COLO829 (cell line): Measurements from ENCODE around the gene NEAT1.

Experiments used
- DNase-seq: peaks from one replicate; pipeline ENCODE4 v3.0.0; 2012; ENCODE audit warnings: low spot score

NEAT1 gene

DNA sequence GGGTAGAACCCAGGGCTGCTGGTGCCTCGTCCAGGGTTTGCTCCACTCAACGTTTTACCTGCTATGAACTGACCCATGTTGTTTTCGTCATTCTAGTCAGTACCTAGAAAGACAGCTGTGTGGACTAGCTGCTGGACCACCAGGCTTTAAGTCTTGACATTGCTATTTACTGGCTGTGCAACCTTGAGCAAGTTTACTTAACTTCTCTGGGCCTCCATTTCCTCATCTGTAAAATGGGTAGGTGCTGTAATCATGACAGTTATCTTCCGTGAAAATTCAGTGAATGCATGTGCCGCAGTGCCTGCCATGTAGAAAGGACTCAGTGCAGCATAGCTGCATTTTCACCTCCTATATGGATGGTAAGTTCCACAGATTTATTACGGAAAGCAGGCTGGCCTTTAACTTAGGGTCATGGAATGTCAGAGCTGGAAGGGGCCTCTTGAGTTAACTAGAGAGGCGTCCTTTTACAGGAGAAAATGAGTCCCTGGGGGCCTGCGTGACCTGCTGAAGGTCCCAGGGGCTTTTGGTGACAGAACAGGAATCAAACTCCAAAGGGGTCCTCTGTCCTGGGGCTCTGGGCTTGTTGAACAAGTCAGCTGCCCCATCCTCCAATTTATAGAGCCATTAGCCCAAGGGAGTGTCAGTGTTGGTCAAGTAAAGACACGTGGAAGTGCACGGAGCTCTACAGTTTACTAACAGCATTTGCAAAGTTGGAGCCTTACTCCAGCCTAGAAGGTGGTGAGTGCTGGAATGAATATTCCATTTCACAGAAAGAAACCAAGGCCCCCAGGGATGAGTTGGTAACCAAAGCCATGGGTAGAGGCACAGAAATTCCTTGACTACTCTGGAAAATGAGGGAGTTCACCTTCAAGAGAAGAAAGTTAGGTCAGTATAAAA is 64.2 kb downstream of the NEAT1 start:
- no peak for DNase-seq

DNA sequence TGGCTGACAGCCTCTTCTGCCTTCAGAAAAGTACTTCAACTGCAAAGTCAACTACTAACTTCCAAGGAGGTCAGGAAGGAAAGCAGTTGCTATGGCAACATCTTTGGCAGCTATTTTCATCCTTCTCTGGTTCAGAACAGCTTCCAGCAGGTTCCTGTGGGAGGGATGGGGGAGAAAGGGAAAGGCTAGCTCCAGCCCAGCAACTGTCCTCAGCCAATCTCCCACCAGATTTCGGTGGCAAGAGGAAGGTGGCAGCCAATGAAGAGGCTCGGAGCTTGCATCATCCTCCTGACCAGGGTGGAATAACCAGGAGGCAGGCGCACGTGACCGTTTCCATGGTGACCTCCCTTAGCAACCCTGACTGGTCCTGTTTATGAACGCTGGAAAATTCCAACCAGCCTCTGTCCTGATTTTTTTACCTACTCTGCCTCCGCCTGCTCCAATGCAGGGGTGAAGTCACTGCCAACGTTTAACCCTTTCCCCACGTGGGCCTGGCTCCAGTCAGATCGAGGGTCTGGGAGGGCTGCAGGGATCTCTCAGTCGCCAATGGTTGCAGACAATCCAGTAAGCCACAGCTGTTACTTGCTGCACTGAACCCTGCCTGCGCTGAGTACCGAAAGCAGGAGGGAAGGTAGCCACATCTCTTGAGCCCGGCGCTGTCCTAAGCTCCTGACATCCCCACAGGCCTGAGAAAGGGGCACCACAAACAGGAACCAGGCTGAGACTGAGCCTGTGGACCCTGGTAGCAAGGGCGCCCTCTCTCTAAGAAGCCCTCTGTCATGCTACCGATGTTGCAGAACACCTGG is 65.1 kb downstream of the NEAT1 start:
- peak; percentile 97 for DNase-seq

DNA sequence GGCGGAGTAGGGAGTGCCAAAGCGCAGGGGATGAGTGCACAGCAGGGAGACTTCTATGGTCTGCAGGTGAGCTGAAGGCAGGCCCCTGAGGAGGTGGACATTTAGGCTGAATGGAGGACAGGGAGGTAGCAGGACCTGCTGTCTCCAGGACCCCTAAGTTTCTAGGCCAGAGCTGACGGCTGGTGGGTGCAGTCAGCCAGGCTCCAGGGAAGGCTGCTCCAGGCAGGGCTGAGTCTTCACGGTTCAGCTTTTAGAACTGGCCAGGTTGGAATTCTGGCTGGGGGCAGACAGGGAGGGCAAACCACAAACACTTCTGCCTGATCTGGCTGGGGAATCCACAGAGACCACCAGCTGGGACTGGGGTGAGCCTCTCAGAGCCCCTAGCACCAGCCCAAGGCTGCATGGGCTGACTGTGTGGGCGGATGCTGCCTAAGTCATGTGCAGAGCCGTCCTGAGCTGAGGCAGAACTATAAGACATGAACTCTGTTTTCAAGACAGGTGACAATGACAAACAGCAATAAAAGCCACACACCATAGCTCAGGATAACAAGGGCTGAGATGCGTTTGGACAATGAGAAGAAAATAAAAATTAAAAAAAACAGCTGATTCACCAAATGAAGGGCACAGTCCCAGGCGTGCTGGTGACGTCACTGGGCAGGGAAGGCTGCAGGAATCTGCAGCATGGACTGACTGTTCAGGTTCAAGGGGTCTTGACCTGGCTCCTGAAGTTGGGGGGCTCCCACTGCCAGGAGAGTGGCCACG is 65.9 kb downstream of the NEAT1 start:
- DNase-seq, result no peak

DNA sequence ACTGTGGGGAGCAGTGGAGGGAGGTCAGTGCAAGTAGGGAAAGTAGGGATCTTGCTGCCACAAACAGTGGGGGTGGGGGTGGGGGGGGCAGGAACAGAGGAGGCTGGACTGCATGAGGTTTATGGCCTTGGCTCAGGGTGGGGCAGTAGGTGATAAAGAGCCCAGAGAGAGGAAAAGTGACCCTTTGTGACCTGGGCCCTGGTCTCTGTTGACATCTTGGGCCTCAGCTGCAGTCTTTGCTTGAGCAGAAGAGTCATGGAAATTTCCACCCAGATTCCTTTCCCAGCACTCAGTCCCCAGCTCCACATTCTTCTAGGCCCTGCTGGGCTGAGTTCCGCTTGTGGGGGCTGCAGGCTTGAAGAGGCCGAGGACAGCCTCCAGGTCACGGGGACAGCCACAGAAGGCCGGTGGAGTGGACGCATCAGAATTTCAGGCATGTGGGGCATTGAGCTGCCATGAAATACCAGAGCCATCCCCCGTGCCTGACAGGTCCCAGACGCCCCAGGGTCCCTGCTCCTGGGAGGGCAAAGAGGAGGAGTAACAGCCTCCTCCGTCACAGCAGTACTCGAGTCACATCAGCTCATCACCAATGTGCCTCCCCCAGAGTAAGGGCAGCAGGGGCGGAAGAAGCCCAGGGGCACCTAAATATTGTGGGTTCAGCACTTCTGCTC is 66.6 kb downstream of the NEAT1 start:
- DNase-seq, result no peak

DNA sequence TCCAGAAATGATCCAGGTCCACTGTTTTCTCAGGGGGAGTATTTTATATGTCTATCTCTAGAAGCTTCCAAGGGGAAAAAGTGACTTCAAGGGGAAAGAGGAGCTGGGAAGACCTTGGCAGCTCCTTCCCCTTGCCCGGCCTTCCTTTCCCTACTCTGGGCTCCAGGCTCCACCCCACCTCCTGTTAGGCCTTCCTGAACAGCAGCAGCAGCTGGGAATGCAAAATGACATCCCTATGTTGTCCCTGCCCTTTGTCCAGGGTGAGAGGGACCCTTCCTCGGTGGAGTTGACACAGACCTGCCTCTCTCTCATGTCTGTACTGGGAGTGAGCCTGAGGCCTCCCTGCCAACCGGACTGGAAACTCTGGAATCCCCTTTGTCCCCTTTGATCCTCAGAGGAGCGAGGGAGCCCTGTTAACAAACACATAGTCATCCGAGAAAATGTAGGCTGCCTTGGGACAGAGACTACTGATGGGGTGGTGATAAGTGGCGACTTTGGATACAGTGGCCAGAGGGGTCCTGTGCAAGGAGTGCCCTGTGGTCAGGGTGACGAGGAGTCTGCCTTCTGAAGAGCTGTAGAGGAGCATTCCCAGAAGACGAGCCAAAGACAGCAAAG is 67.2 kb downstream of the NEAT1 start:
- no peak for DNase-seq

DNA sequence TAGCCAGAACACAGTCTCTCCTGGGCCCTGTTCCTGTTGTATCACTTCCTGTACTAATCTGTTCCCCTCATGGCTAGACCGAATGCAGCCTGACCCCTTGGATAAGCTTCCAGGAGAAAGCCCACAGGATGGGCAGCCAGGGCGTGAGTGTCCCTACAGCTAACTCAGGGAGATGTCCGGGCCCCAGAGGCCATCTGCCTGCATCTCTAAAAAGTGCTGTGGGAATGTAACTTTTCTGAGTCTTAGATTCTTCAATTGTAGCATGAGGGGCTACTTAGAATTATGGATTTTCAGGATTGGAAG is 68.5 kb downstream of the NEAT1 start:
- DNase-seq, result no peak

DNA sequence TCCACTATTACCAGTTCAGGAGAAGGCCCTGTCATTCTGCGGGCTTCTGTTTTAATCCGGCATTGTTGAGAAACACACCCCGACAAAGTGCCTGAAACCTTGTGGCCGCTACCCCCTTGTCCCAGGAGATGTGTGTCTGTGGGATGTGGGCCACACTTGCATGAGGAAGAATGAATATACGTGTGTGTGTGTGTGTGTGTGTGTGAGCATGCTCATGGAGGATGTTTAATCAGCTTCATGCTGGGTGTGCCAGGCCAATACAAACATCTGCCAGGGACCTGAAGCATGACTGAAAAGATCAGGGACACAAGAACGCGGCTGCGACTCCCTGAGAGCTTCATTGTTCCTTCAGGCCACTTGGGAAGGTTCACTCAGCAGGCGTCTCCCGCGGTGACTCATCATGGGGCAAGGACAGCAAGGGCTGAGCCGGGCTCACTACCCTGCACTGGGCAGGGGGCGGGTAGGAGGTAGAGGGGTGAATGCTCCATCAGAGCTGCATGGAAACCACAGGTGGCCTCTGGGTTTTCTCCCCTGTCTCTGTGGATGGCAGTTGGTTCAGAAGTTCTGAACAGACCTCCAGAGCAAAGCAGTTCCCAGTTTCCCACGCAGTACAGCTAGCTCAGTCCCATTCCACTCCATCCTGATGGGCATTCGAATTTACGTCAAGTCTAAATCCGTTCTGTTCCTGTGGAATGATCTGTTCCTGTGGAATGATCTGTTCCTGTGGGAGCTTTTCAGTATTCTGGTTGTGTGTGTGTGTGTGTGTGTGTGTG is 69.2 kb downstream of the NEAT1 start:
- DNase-seq, result no peak

DNA sequence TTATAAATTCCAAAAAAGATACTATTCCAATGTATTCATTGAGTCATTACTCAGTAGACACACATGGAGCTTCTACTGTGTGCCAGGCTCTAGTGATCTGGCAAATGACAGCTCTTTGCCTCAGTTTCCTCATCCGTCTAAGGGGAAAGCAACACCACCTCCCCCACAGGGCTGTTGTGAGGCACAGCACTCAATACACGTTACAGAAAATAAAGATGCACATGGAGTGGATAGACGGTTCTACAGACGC is 69.7 kb downstream of the NEAT1 start:
- DNase-seq, result no peak

DNA sequence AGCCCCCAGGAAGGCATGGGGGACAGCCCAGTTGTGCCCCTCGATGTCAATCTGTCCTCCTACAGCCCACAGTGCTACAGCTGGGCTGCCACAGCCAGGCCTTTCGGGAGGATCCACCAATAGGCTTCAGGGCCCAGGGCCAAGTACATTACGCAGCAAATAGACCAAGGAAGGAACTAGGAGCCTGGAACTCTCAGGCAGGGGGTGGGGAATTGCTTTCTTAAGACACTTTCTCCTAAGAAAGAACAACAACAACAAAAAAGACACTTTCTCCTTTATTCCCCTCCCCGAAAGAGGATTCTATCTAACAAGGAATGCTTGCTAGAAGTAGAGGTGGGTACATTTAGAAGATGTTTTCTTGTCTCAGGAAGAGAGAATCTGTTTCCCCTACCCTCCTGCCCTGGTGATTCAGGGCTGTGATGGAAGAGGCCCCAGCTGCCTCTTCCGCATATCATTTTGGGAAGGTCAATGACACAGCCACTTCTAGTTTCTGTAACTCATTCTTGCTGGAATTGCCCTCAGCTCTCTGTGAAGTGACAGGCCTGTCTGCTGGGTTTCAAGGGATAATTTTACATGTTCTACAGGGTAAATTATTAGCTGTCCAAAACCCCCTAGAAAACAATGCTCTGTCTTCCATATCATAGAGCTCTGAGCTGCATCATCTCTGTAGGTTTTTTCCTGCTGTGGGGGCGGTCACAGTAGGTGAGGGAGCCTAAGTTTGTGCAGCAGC is 70.2 kb downstream of the NEAT1 start:
- no peak for DNase-seq

DNA sequence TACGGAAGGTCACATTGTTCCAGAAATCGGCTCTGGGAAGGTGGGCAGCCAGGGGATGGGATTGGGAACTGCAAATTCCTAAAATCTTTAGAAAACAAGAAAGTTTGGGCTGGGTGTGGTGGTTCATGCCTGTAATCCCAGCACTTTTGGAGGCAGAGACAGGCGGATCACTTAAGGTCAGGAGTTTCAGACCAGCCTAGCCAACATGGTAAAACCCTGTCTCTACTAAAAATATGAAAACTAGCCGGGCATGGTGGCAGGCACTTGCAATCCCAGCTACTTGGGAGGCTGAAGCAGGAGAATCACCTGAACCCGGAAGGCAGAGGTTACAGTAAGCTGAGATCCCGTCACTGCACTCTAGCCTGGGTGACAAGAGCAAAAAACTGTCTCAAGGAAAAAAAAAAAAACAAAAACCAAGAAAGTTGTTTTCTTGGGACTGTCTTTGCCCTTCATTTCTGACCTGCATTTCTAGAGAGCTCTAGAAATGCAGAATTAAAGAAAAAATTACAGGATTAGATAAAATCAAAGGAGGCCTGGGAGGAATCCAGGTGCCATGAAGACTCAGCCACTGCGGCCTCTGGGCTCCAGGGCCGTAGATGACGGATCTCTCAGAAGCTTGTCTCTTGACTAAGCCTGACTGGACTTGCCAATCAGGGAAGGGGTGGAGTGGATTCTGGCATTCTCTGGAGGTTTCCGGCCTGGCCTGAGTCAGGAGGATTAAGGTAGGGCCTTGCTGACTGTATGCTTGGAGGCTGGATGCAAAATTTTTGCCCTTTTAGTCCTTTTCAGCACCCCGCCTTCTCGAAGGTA is 71.0 kb downstream of the NEAT1 start:
- DNase-seq, result peak; percentile 51
